IMR-90 (cell line): ENCODE data around the gene PSMG3. TPM values are rescaled to one million over a fixed set of nuclear protein-coding genes. Genes with fewer than 3 reads are reported as not detected.

Experiments
- ATAC-seq: fragments of 200-7000 bp; cut with Tn5 transposase; 2 replicates; pipeline ENCODE4 v1.9.1; 2020; ENCODE audit warnings: low read depth, mild to moderate bottlenecking, moderate library complexity
- BruUV-seq: library from RNA; stranded (reverse); fragments of 400-500 nt; replicated peaks from 2 replicates; lab custom pipeline; 2021; lab: Mats Ljungman, UMichigan
- CTCF ChIA-PET: fragments of 300-600 bp; formaldehyde crosslinking; extraction: SDS; loops from one replicate; lab custom pipeline; 2021; ENCODE audit warnings: antibody characterized with exemption; lab: Yijun Ruan, JAX
- POLR2A ChIA-PET: fragments of 300-600 bp; sonication (Branson Sonifier 250); formaldehyde crosslinking; loops from one replicate; lab custom pipeline; 2022; ENCODE audit warnings: antibody characterized with exemption; ENCODE audit not compliant: unreplicated experiment; lab: Charles Lee
- DNase-seq: peaks from one replicate; pipeline ENCODE4 v3.0.0; 2013
- H2AFZ ChIP-seq: replicated peaks from 2 replicates; pipeline ENCODE3; 2013; ENCODE audit warnings: low read length, mild to moderate bottlenecking; ENCODE audit not compliant: poor library complexity
- H2AK5ac ChIP-seq: 2 replicates; pipeline ENCODE4 v1.6.1; 2013; ENCODE audit warnings: low read depth, low read length, inconsistent platforms
- H2AK9ac ChIP-seq: replicated peaks from 2 replicates; pipeline ENCODE3; 2013; ENCODE audit warnings: mild to moderate bottlenecking, low read depth, low read length, moderate library complexity; ENCODE audit not compliant: poor library complexity
- H2BK120ac ChIP-seq: 2 replicates; pipeline ENCODE4 v1.6.1; 2013; ENCODE audit warnings: low read depth, low read length, inconsistent platforms
- H2BK15ac ChIP-seq: 3 replicates; pipeline ENCODE4 v1.6.1; 2013; ENCODE audit warnings: low read depth, low read length, inconsistent platforms
- H2BK20ac ChIP-seq: 2 replicates; pipeline ENCODE4 v1.6.1; 2013; ENCODE audit warnings: low read depth, mild to moderate bottlenecking, inconsistent platforms, low read length, moderate library complexity
- H2BK5ac ChIP-seq: 2 replicates; pipeline ENCODE4 v1.6.1; 2013; ENCODE audit warnings: mild to moderate bottlenecking, low read depth, low read length, inconsistent platforms; ENCODE audit not compliant: poor library complexity, severe bottlenecking
- H3K14ac ChIP-seq: replicated peaks from 2 replicates; pipeline ENCODE4 v1.6.1; 2013; ENCODE audit warnings: low read depth, low read length, inconsistent platforms
- H3K18ac ChIP-seq: 2 replicates; pipeline ENCODE4 v1.6.1; 2013; ENCODE audit warnings: low read depth, low read length, control low read depth
- H3K23ac ChIP-seq: 2 replicates; pipeline ENCODE4 v1.6.1; 2013; ENCODE audit warnings: low read depth, low read length, inconsistent platforms
- H3K27ac ChIP-seq: 2 replicates; pipeline ENCODE4 v1.5.1; 2013; ENCODE audit warnings: mild to moderate bottlenecking, control low read depth, low read length; ENCODE audit not compliant: insufficient read depth
- H3K27me3 ChIP-seq: 2 replicates; pipeline ENCODE4 v1.6.1; 2013; ENCODE audit warnings: low read length; ENCODE audit not compliant: control insufficient read depth, insufficient read depth
- H3K36me3 ChIP-seq: 2 replicates; pipeline ENCODE4 v1.6.1; 2013; ENCODE audit warnings: low read length, mixed read lengths; ENCODE audit not compliant: control insufficient read depth, insufficient read depth
- H3K4ac ChIP-seq: 2 replicates; pipeline ENCODE4 v1.6.1; 2013; ENCODE audit warnings: low read depth, low read length, inconsistent platforms
- H3K4me1 ChIP-seq: 2 replicates; pipeline ENCODE4 v1.6.1; 2013; ENCODE audit warnings: low read length, mixed read lengths; ENCODE audit not compliant: control insufficient read depth, insufficient read depth
- H3K4me2 ChIP-seq: 2 replicates; pipeline ENCODE4 v1.6.1; 2013; ENCODE audit warnings: low read depth, mild to moderate bottlenecking, control low read depth, low read length, moderate library complexity
- H3K4me3 ChIP-seq: 2 replicates; pipeline ENCODE4 v1.5.1; 2013; ENCODE audit warnings: low read depth, mild to moderate bottlenecking, control low read depth, low read length, moderate library complexity; ENCODE audit not compliant: insufficient read depth
- H3K56ac ChIP-seq: 2 replicates; pipeline ENCODE4 v1.6.1; 2013; ENCODE audit warnings: low read length, inconsistent platforms; ENCODE audit not compliant: insufficient read depth; ENCODE audit errors: extremely low read depth
- H3K79me1 ChIP-seq, 2 experiments: 2 replicates each; pipeline ENCODE4 v1.6.1; 2013; ENCODE audit warnings: low read length in 2 of 2, inconsistent platforms in 1 of 2, low read depth in 1 of 2
- H3K9ac ChIP-seq: 2 replicates; pipeline ENCODE4 v1.6.1; 2013; ENCODE audit warnings: low read depth, low read length, control low read depth
- H3K9me1 ChIP-seq: 2 replicates; pipeline ENCODE4 v1.6.1; 2013; ENCODE audit warnings: low read length, inconsistent platforms; ENCODE audit not compliant: insufficient read depth
- H3K9me3 ChIP-seq: 2 replicates; pipeline ENCODE4 v1.6.1; 2013; ENCODE audit warnings: low read length; ENCODE audit not compliant: control insufficient read depth, insufficient read depth
- H4K20me1 ChIP-seq: 2 replicates; pipeline ENCODE4 v1.6.1; 2013; ENCODE audit warnings: low read length, inconsistent platforms; ENCODE audit not compliant: insufficient read depth
- H4K5ac ChIP-seq: 2 replicates; pipeline ENCODE4 v1.6.1; 2013; ENCODE audit warnings: mild to moderate bottlenecking, low read depth, low read length, control low read depth
- H4K8ac ChIP-seq, 2 experiments: 2 replicates each; pipeline ENCODE4 v1.6.1; 2013; ENCODE audit warnings: low read depth in 2 of 2, low read length in 2 of 2, control low read depth in 1 of 2, inconsistent platforms in 1 of 2
- H4K91ac ChIP-seq: 2 replicates; pipeline ENCODE4 v1.6.1; 2013; ENCODE audit warnings: low read depth, low read length, inconsistent platforms; ENCODE audit not compliant: insufficient read depth
- BHLHE40 ChIP-seq: fragments of 150-350 bp; IDR thresholded peaks from 2 replicates; pipeline ENCODE4 v1.6.1; 2016; ENCODE audit warnings: mild to moderate bottlenecking, low read depth, low read length
- CEBPB ChIP-seq: IDR thresholded peaks from 2 replicates; pipeline ENCODE4 v1.6.1; 2012; ENCODE audit warnings: low read depth, low read length, improper control_type of control experiment
- CHD1 ChIP-seq: IDR thresholded peaks from 2 replicates; pipeline ENCODE4 v1.6.1; 2012; ENCODE audit warnings: low read depth, low read length, improper control_type of control experiment
- CTCF ChIP-seq: conservative IDR thresholded peaks from 2 replicates; pipeline ENCODE4 v1.5.1; 2012; ENCODE audit warnings: mild to moderate bottlenecking, low read depth, low read length, improper control_type of control experiment
- ELK1 ChIP-seq: fragments of 150-350 bp; IDR thresholded peaks from 2 replicates; pipeline ENCODE4 v1.6.1; 2016; ENCODE audit warnings: low read depth, mild to moderate bottlenecking, low read length, moderate library complexity, borderline replicate concordance
- FOS ChIP-seq: fragments of 150-350 bp; IDR thresholded peaks from 2 replicates; pipeline ENCODE4 v1.6.1; 2016; ENCODE audit warnings: low read depth, low read length
- MAFK ChIP-seq: IDR thresholded peaks from 2 replicates; pipeline ENCODE4 v1.6.1; 2012; ENCODE audit warnings: low read depth, low read length, improper control_type of control experiment
- MAZ ChIP-seq: IDR thresholded peaks from 2 replicates; pipeline ENCODE4 v1.6.1; 2012; ENCODE audit warnings: low read depth, mild to moderate bottlenecking, low read length, improper control_type of control experiment, moderate library complexity, borderline replicate concordance
- MXI1 ChIP-seq: IDR thresholded peaks from 2 replicates; pipeline ENCODE4 v1.6.1; 2012; ENCODE audit warnings: low read depth, mild to moderate bottlenecking, low read length, moderate library complexity, borderline replicate concordance
- NFE2L2 ChIP-seq: fragments of 150-350 bp; IDR thresholded peaks from 2 replicates; pipeline ENCODE4 v1.6.1; 2016; ENCODE audit warnings: low read depth, mild to moderate bottlenecking, low read length
- POLR2A ChIP-seq: IDR thresholded peaks from 2 replicates; pipeline ENCODE4 v1.6.1; 2012; ENCODE audit warnings: mild to moderate bottlenecking, low read depth, low read length
- RAD21 ChIP-seq: IDR thresholded peaks from 2 replicates; pipeline ENCODE4 v1.6.1; 2012; ENCODE audit warnings: low read length, improper control_type of control experiment
- RCOR1 ChIP-seq: IDR thresholded peaks from 2 replicates; pipeline ENCODE4 v1.6.1; 2012; ENCODE audit warnings: mild to moderate bottlenecking, low read length, improper control_type of control experiment; ENCODE audit not compliant: insufficient replicate concordance
- RFX5 ChIP-seq: IDR thresholded peaks from 2 replicates; pipeline ENCODE4 v1.8.0; 2012; ENCODE audit warnings: low read depth, mild to moderate bottlenecking, low read length, moderate library complexity
- SMC3 ChIP-seq: fragments of 150-350 bp; IDR thresholded peaks from 2 replicates; pipeline ENCODE4 v1.6.1; 2016; ENCODE audit warnings: low read depth, mild to moderate bottlenecking, antibody characterized with exemption, low read length, moderate library complexity
- USF2 ChIP-seq: fragments of 150-350 bp; IDR thresholded peaks from 2 replicates; pipeline ENCODE4 v1.6.1; 2017; ENCODE audit warnings: mild to moderate bottlenecking, antibody characterized with exemption, low read length, low read depth
- WGBS, 2 experiments: methylation state at CpG; one replicate each; pipeline versions ENCODE4 v1.1.5 to v1.1.7; 2013; ENCODE audit warnings: missing lambda C conversion rate in 2 of 2; ENCODE audit not compliant: insufficient read length in 1 of 2; ENCODE audit errors: extremely low coverage in 2 of 2; 5-methylcytosine and 5-hydroxymethylcytosine counted together
- dilution Hi-C: fragments of 300-500 bp; cut with HindIII; formaldehyde crosslinking; loops from one replicate; pipeline ENCODE4 v1.14.3; 2018; ENCODE audit warnings: low sequenced_read_pairs; ENCODE audit not compliant: unreplicated experiment
- in situ Hi-C: fragments of 300-500 bp; cut with MboI; formaldehyde crosslinking; loops from 3 replicates; pipeline ENCODE4 v1.14.3; 2019; ENCODE audit warnings: low sequenced_read_pairs, inconsistent platforms, mixed read lengths
- intact Hi-C: fragments of 100-400 bp; cut with micrococcal nuclease; formaldehyde crosslinking; loops from 2 replicates; pipeline ENCODE4 v1.10.0; 2022
- polyA plus RNA-seq, 3 experiments: library from polyadenylated mRNA; depleted of rRNA; stranded (reverse); fragments of >200 nt; gene quantifications; 2 replicates each; pipeline ENCODE4 v1.2.3, GENCODE V29; 2012; ENCODE audit warnings: low replicate concordance in 1 of 3
- total RNA-seq: library from RNA; depleted of rRNA; stranded (reverse); fragments of >200 nt; gene quantifications from 2 replicates; pipeline ENCODE4 v1.2.3, GENCODE V29; 2012

The PSMG3 gene
- total and polyA plus RNA-seq, 2 of the 4 experiments (the other 2 are of a cell fraction) = 37.3 to 54.1 TPM

GRCh38 chr7:1584700-1585099, 14.9 kb upstream of the PSMG3 start:
- Histone ChIP-seq H3K9me3 (peaks cover 13% of the 10 kb centered on the region), H4K20me1 (no peaks in the 10 kb centered on the region; the same call in 1 of the 2 replicates), H4K91ac (no peak overlapping the region), H2BK15ac (no peak overlapping the region), H3K4me1 (no peaks in the 10 kb centered on the region), H3K4me2 (no peak overlapping the region), H3K56ac (no peak overlapping the region), H2AK9ac (peak overlapping the region; percentile 55), H4K5ac (no peak overlapping the region), H2BK20ac (no peak overlapping the region), H3K4ac (no peak overlapping the region), H2BK5ac (no peak overlapping the region), H3K9me1 (no peaks in the 10 kb centered on the region), H3K4me3 (no peak overlapping the region), H3K23ac (no peak overlapping the region), H2AFZ (peak overlapping the region; percentile 32), H3K79me1 (no peaks in the 10 kb centered on the region), H3K9ac (no peak overlapping the region), H3K27ac (no peak overlapping the region), H3K27me3 (peaks cover 14% of the 10 kb centered on the region; the same call in 1 of the 2 replicates), H3K36me3 (no peaks in the 10 kb centered on the region), H3K14ac (no peak overlapping the region), H3K18ac (no peak overlapping the region), H4K8ac (no peak overlapping the region), H2AK5ac (no peak overlapping the region), H2BK120ac (no peak overlapping the region)
- intact Hi-C loops (no loop called here), dilution Hi-C loops (no loop called here), in situ Hi-C loops (loop anchor here (10.0 kb wide), 1 partner anchor 760 kb away; no protein-coding TSS in a partner anchor)
- ChIA-PET CTCF (no interaction called here), POLR2A (no interaction called here)
- TF ChIP-seq RAD21 (no peak), NFE2L2 (no peak), USF2 (no peak), ELK1 (no peak), RCOR1 (no peak), MAFK (no peak), MXI1 (no peak), FOS (no peak), CHD1 (no peak), CEBPB (no peak), RFX5 (no peak), CTCF (no peak), MAZ (no peak), SMC3 (no peak), POLR2A (no peak), BHLHE40 (no peak)
- no TSS peak for BruUV-seq
- WGBS, 2 experiments = 91% methylated on average over 7 of the region's 18 CpGs; no CpG with 5 or more reads in 1 of the 2 experiments
- ATAC-seq (no peak), DNase-seq (no peak)
